GM12873 (cell line): Measurements from ENCODE around the gene CDK9.

Experiments used
- CTCF ChIP-seq: IDR thresholded peaks from 2 replicates; pipeline ENCODE4 v1.5.1; 2012; ENCODE audit warnings: low read depth, mild to moderate bottlenecking, moderate library complexity, low read length, control low read depth; ENCODE audit not compliant: insufficient read depth; ENCODE audit errors: missing control alignments

The CDK9 gene

GRCh38 chr9:127765418-127765817 lies 20.4 kb upstream of the CDK9 start:
- TF ChIP-seq CTCF, result no peak

- no peak for TF ChIP-seq CTCF
Measured at GRCh38 chr9:127767410-127767809, 18.4 kb upstream of the CDK9 start.

- no peak for TF ChIP-seq CTCF
Measured at GRCh38 chr9:127767909-127768331, 17.9 kb upstream of the CDK9 start.

- TF ChIP-seq CTCF, result no peak
Measured at GRCh38 chr9:127768698-127769097, 17.1 kb upstream of the CDK9 start.

GRCh38 chr9:127769101-127769500 lies 16.7 kb upstream of the CDK9 start:
- TF ChIP-seq CTCF, result no peak

GRCh38 chr9:127769929-127770582 lies 15.8 kb upstream of the CDK9 start:
- TF ChIP-seq CTCF, result no peak

GRCh38 chr9:127770583-127770904 lies 15.3 kb upstream of the CDK9 start:
- no peak for TF ChIP-seq CTCF
